Left ventricle myocardium inferior (tissue), 1 donor: Measurements from ENCODE around the gene COG7. TPM values are rescaled to one million over a fixed set of nuclear protein-coding genes. Genes with fewer than 3 reads are reported as not detected.
"Not testable (repeated sequence)": the region's sequence is repeated elsewhere in the genome, so short reads cannot be mapped to it uniquely, and the experiment has no call there.

Experiments
- DNase-seq: peaks from one replicate; pipeline ENCODE4 v3.0.0-alpha.2; 2020
- H3K27ac ChIP-seq: fragments of 200-600 bp; replicated peaks from 2 replicates; pipeline ENCODE4 v1.8.0; 2021
- H3K27me3 ChIP-seq: fragments of 200-600 bp; 2 replicates; pipeline ENCODE4 v1.8.0; 2021; ENCODE audit warnings: low read depth
- H3K36me3 ChIP-seq: fragments of 200-600 bp; 2 replicates; pipeline ENCODE4 v1.8.0; 2021
- H3K4me1 ChIP-seq: fragments of 200-600 bp; 2 replicates; pipeline ENCODE4 v1.8.0; 2021
- H3K4me3 ChIP-seq: fragments of 200-600 bp; 2 replicates; pipeline ENCODE4 v1.8.0; 2021; ENCODE audit warnings: mild to moderate bottlenecking, moderate library complexity
- H3K9me3 ChIP-seq: fragments of 200-600 bp; replicated peaks from 2 replicates; pipeline ENCODE4 v1.8.0; 2021
- intact Hi-C: fragments of 100-400 bp; cut with micrococcal nuclease; formaldehyde crosslinking; loops from one replicate; pipeline ENCODE4 v1.11.0; 2022
- total RNA-seq: library from RNA; stranded (reverse); fragmentation: NEBNext Ultra II Directional; extraction: Animal tissue kit (Norgen Biotek cat#: 25700); gene quantifications from one replicate; pipeline ENCODE4 v1.2.1, GENCODE V29; 2021
- TF ChIP-seq, protein P1 (sequence below): fragments of 200-600 bp; IDR thresholded peaks from 2 replicates; pipeline ENCODE4 v1.8.0; 2021; ENCODE audit warnings: antibody characterized with exemption, mild to moderate bottlenecking, borderline replicate concordance
- donor health status: DM: no; HTN: yes; CAD: no; lungs with severe emphysema.

Gene COG7
- total RNA-seq, 1 donor from 2014 or later = 11.7 TPM

DNA sequence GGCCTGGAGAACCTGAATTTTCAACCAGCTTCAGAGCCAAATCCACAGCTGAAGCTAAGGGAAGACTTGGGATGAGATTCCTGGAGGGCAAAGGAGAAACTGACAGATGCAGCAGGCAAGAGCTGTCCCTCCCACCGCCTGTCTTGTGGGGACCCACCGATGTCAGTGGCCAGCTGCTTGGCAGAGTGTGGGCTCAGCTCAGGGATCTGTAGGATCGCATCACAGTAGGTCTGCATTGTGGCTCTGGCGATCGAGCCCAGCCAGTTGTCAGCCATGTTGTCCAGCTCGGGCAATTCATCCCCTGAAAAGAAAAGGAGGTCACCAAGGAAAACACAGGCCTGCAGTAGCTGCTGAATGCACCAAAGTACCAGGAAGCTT, 60.8 kb downstream of the COG7 start:
- Histone ChIP-seq H3K9me3 (no peaks in the 10 kb centered on the region), H3K36me3 (peaks cover 68% of the 10 kb centered on the region), H3K27ac (no peak overlapping the region), H3K27me3 (no peaks in the 10 kb centered on the region), H3K4me3 (no peak overlapping the region), H3K4me1 (peaks cover 20% of the 10 kb centered on the region)
- intact Hi-C loops = no loop called here
- TF ChIP-seq, protein P1, sequence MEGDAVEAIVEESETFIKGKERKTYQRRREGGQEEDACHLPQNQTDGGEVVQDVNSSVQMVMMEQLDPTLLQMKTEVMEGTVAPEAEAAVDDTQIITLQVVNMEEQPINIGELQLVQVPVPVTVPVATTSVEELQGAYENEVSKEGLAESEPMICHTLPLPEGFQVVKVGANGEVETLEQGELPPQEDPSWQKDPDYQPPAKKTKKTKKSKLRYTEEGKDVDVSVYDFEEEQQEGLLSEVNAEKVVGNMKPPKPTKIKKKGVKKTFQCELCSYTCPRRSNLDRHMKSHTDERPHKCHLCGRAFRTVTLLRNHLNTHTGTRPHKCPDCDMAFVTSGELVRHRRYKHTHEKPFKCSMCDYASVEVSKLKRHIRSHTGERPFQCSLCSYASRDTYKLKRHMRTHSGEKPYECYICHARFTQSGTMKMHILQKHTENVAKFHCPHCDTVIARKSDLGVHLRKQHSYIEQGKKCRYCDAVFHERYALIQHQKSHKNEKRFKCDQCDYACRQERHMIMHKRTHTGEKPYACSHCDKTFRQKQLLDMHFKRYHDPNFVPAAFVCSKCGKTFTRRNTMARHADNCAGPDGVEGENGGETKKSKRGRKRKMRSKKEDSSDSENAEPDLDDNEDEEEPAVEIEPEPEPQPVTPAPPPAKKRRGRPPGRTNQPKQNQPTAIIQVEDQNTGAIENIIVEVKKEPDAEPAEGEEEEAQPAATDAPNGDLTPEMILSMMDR = no peak
- no peak for DNase-seq

DNA sequence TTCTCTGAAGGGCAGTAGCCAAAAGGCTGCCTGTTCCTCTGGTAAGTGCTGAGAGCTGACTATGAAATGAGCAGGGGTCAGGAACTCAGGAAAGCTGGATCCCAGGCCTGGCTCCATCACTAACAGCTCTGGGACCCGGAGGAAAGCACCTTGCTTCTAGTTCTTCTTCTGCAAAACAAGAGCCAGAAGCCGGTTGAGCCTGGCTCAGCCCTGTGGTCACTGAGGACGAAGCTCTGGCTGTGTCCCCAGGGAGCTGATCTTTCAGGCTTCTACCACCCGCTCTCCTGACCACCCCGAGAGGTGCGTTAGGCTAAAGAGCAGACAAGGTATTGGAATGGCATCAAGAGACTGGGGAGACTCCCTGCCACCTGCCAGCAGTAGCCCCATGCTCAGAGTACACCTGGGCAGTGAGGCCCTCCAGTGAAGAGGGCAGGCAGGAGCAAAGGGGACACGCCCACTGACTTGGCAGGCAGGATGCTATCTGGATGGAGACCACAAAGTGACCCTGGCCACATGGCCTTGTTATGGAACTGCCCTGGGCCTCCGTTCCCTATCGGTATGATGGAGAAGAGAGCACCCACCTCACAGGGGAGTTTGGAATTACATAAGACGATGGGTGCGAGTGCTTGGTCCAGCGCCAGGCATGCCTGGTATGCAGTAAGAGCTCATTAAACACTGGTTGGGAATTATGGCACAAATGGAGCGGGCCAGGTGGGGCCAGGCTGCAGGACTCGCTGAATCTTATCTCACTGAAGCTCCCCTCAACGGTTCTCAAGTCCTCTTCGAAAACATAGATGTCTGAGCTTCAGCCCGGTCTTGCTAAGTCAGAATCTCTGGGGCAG, 61.4 kb downstream of the COG7 start:
- Histone ChIP-seq H3K27ac (no peak overlapping the region), H3K36me3 (peaks cover 62% of the 10 kb centered on the region), H3K27me3 (no peaks in the 10 kb centered on the region), H3K4me1 (peaks cover 20% of the 10 kb centered on the region), H3K9me3 (no peaks in the 10 kb centered on the region), H3K4me3 (no peak overlapping the region)
- intact Hi-C loops = no loop called here
- DNase-seq = no peak
- TF ChIP-seq, protein P1 = no peak

DNA sequence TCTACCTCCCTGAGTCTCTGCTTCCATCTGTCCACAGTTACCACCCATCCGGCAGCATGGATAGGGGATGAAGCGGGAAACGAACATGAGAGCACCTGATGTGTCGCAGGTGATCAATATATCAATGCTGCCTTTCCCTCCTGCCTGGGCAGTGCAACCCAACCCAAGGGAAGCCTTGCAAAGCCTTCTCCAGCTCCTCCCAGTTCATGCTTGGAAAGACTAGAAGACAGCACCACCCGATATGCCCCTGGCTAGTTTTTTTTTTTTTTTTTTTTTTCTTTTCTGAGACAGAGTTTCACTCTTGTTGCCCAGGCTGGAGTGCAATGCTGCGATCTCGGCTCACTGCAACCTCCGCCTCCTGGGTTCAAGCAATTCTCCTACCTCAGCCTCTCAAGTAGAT, 63.1 kb downstream of the COG7 start:
- peaks cover 50% of the 10 kb centered on the region for H3K36me3 ChIP-seq
- H3K27ac ChIP-seq, H3K9me3 ChIP-seq, DNase-seq, intact Hi-C loops, H3K27me3 ChIP-seq, H3K4me3 ChIP-seq: not testable (repeated sequence)
- H3K4me1 ChIP-seq = peaks cover 20% of the 10 kb centered on the region

DNA sequence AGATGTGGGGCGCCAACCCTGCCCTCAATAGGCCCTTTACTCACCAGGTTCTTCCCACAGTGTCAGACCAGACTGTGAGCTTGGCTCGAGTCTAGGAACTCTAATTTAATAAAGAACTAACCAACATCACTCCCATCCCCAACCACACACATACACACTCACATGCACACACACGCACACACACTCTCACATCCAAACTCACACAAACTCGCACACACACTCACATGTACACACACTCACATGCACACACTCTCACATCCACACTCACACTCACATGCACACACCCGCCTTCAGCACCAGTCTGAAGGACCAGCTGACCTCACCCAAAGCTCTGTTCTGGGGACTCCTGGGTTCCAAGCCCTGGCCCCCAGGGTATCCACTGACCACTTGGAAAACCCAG, 63.8 kb downstream of the COG7 start:
- Histone ChIP-seq H3K9me3 (no peaks in the 10 kb centered on the region), H3K4me1 (peaks cover 16% of the 10 kb centered on the region), H3K4me3 (no peak overlapping the region), H3K36me3 (peaks cover 48% of the 10 kb centered on the region), H3K27ac (no peak overlapping the region), H3K27me3 (no peaks in the 10 kb centered on the region)
- TF ChIP-seq, protein P1 = no peak
- DNase-seq = no peak
- intact Hi-C loops = no loop called here

DNA sequence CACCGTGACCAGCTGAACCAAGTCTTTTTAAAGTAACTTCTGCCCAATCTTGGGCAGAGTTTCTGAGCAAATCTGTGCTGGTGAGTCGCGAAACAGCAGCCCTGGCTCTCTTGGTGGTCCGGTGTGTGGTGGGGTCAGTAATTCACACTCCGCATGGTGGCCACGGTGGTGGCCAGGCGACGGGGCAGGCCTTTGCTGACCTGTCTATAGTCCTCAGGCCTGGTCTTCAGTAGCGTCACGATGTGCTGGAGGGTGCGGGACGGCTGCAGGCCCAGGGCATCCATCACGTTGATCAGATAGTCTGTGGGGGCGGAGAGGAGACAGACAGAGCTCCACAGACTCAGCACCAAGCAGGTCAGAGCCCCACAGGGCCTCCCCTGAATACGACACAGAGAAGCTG, 64.2 kb downstream of the COG7 start:
- H3K27ac ChIP-seq = no peak overlapping the region
- TF ChIP-seq, protein P1 = no peak
- H3K36me3 ChIP-seq = peaks cover 48% of the 10 kb centered on the region
- no peaks in the 10 kb centered on the region for H3K27me3 ChIP-seq
- peaks cover 12% of the 10 kb centered on the region for H3K4me1 ChIP-seq
- DNase-seq = no peak
- no peak overlapping the region for H3K4me3 ChIP-seq
- H3K9me3 ChIP-seq = no peaks in the 10 kb centered on the region
- intact Hi-C loops = no loop called here

DNA sequence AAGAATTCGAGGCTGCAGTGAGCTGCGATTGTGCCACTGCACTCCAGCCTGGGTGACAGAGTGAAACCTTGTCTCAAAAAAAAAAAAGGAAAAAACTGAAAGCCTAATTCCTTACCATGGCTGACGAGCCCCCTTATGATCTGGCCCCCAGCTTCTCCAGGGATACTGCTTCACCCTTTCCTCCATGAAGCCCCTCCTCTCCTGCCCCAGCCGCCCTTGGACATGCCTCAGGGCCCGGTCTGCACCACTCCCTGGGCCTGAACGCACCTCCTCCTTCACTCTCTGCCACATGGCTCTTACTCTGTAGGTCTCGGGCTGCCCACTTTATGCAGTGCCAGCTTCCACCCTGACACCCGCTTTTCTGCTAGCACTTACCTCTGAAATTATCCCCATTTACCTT, 65.3 kb downstream of the COG7 start:
- intact Hi-C loops = no loop called here
- H3K36me3 ChIP-seq = peaks cover 43% of the 10 kb centered on the region
- H3K27me3 ChIP-seq = no peaks in the 10 kb centered on the region
- no peak overlapping the region for H3K4me3 ChIP-seq
- no peak for DNase-seq
- H3K27ac ChIP-seq = no peak overlapping the region
- peaks cover under 1% of the 10 kb centered on the region for H3K4me1 ChIP-seq
- TF ChIP-seq, protein P1 = no peak
- H3K9me3 ChIP-seq = no peaks in the 10 kb centered on the region
